ENCODE data around the gene KIAA0513.

KIAA0513 gene

GRCh38 chr16:85066346-85066885, 38.8 kb downstream of the KIAA0513 start:
- Histone ChIP-seq H3K27ac (replicated peaks) (no peak overlapping the region), H3K4me3 (replicated peaks; ENCODE audit: insufficient read depth, low read length) (no peak overlapping the region), H3K27me3 (ENCODE audit: insufficient read depth, poor library complexity, severe bottlenecking) (no peaks in the 10 kb centered on the region)
- TF ChIP-seq SPI1 (IDR thresholded peaks at IDR 0.05; ENCODE audit: borderline replicate concordance, low read depth): no peak
- no peak for TF ChIP-seq CTCF (IDR thresholded peaks at IDR 0.05; ENCODE audit: insufficient read depth, low read length)
- no peak for TF ChIP-seq POLR2AphosphoS5 (IDR thresholded peaks at IDR 0.05; ENCODE audit: low read depth)
- TF ChIP-seq GABPA (IDR thresholded peaks at IDR 0.05; ENCODE audit: low read depth): no peak
- TF ChIP-seq REST (IDR thresholded peaks at IDR 0.05; ENCODE audit: insufficient replicate concordance, low read depth): no peak
- DNase-seq (ENCODE audit: low read depth in 1 of 2, low spot score in 1 of 2): no peak

- DNase-seq (ENCODE audit: low read depth in 1 of 2, low spot score in 1 of 2): no peak
- Histone ChIP-seq H3K4me3 (replicated peaks; ENCODE audit: insufficient read depth, low read length) (no peak overlapping the region), H3K27ac (replicated peaks) (no peak overlapping the region), H3K27me3 (ENCODE audit: insufficient read depth, poor library complexity, severe bottlenecking) (no peaks in the 10 kb centered on the region)
- TF ChIP-seq REST (IDR thresholded peaks at IDR 0.05; ENCODE audit: insufficient replicate concordance, low read depth) (no peak), GABPA (IDR thresholded peaks at IDR 0.05; ENCODE audit: low read depth) (no peak), POLR2AphosphoS5 (IDR thresholded peaks at IDR 0.05; ENCODE audit: low read depth) (no peak), SPI1 (IDR thresholded peaks at IDR 0.05; ENCODE audit: borderline replicate concordance, low read depth) (no peak), CTCF (IDR thresholded peaks at IDR 0.05; ENCODE audit: insufficient read depth, low read length) (no peak)
Measured at GRCh38 chr16:85067024-85067423, 39.4 kb downstream of the KIAA0513 start.

- no peak overlapping the region for H3K27ac ChIP-seq (replicated peaks)
- TF ChIP-seq REST (IDR thresholded peaks at IDR 0.05; ENCODE audit: insufficient replicate concordance, low read depth) (no peak), SPI1 (IDR thresholded peaks at IDR 0.05; ENCODE audit: borderline replicate concordance, low read depth) (no peak), GABPA (IDR thresholded peaks at IDR 0.05; ENCODE audit: low read depth) (no peak), POLR2AphosphoS5 (IDR thresholded peaks at IDR 0.05; ENCODE audit: low read depth) (no peak), CTCF (IDR thresholded peaks at IDR 0.05; ENCODE audit: insufficient read depth, low read length) (no peak)
- no peak overlapping the region for H3K4me3 ChIP-seq (replicated peaks; ENCODE audit: insufficient read depth, low read length)
- no peak for DNase-seq (ENCODE audit: low read depth in 1 of 2, low spot score in 1 of 2)
- H3K27me3 ChIP-seq (ENCODE audit: insufficient read depth, poor library complexity, severe bottlenecking): no peaks in the 10 kb centered on the region
Measured at GRCh38 chr16:85067426-85067825, 39.8 kb downstream of the KIAA0513 start.
